HG03432 (cell line): ENCODE measurements around the gene OR2T5.
"Not testable (repeated sequence)": the region's sequence is repeated elsewhere in the genome, so short reads cannot be mapped to it uniquely, and the experiment has no call there.

Source experiments
- ATAC-seq: cut with Tn5 transposase; IDR thresholded peaks from one replicate; pipeline ENCODE4 v1.9.1; 2021; ENCODE audit warnings: mild to moderate bottlenecking, moderate library complexity; ENCODE audit not compliant: unreplicated experiment

The OR2T5 gene

GRCh38 chr1:248488289-248488688, at the start of gene OR2T5:
Gene OR2T5 (plus strand): TSS chr1:248488589. CDS start chr1:248488589, 0 bp downstream.
- ATAC-seq, result not testable (repeated sequence)

- ATAC-seq, result not testable (repeated sequence)
These were observed 49.7 kb upstream of the OR2T5 start for GRCh38 chr1:248438668-248439067.

GRCh38 chr1:248439283-248439682, 49.1 kb upstream of the OR2T5 start:
- not testable (repeated sequence) for ATAC-seq

- not testable (repeated sequence) for ATAC-seq
These were observed 45.7 kb upstream of the OR2T5 start for GRCh38 chr1:248442500-248443277.

- ATAC-seq, result not testable (repeated sequence)
These were observed 43.8 kb upstream of the OR2T5 start for GRCh38 chr1:248444603-248445002.

GRCh38 chr1:248445399-248445798, 43.0 kb upstream of the OR2T5 start, which contains the start of gene OR2T2:
Gene OR2T2 (plus strand): TSS chr1:248445637. CDS start chr1:248452798, 7,161 bp downstream.
- not testable (repeated sequence) for ATAC-seq

GRCh38 chr1:248448409-248449074, 39.8 kb upstream of the OR2T5 start:
- peak; percentile 58 for ATAC-seq

- ATAC-seq, result not testable (repeated sequence)
These were observed 38.4 kb upstream of the OR2T5 start for GRCh38 chr1:248449821-248450465.

- peak; percentile 69 for ATAC-seq
These were observed 37.8 kb upstream of the OR2T5 start for GRCh38 chr1:248450466-248451145.

GRCh38 chr1:248453619-248454018, 34.8 kb upstream of the OR2T5 start:
- ATAC-seq, result not testable (repeated sequence)

- not testable (repeated sequence) for ATAC-seq
These were observed 33.3 kb upstream of the OR2T5 start for GRCh38 chr1:248455045-248455444.

- not testable (repeated sequence) for ATAC-seq
These were observed 31.8 kb upstream of the OR2T5 start for GRCh38 chr1:248456635-248457034.

- ATAC-seq, result not testable (repeated sequence)
These were observed 29.3 kb upstream of the OR2T5 start for GRCh38 chr1:248459117-248459516.

- ATAC-seq, result no peak
These were observed 17.2 kb upstream of the OR2T5 start for GRCh38 chr1:248471154-248471553.

GRCh38 chr1:248472111-248472510, 16.3 kb upstream of the OR2T5 start:
- not testable (repeated sequence) for ATAC-seq

- not testable (repeated sequence) for ATAC-seq
These were observed 15.3 kb upstream of the OR2T5 start, which contains the start of gene OR2T3 for GRCh38 chr1:248473051-248473450. Gene OR2T3 (plus strand): TSS chr1:248473351. CDS start chr1:248473351, 0 bp downstream.

GRCh38 chr1:248475660-248476059, 12.7 kb upstream of the OR2T5 start:
- ATAC-seq, result peak; percentile 94

GRCh38 chr1:248481686-248482579, 6.5 kb upstream of the OR2T5 start:
- peak; percentile 77 for ATAC-seq

- not testable (repeated sequence) for ATAC-seq
These were observed 8.3 kb downstream of the OR2T5 start for GRCh38 chr1:248496661-248497060.
